GM21526 (cell line): ENCODE data around the gene ANKUB1.
A peak's percentile ranks its signal among the peaks of the same experiment; 100 is the strongest.
"Not testable (repeated sequence)": the region's sequence is repeated elsewhere in the genome, so short reads cannot be mapped to it uniquely, and the experiment has no call there.

ENCODE experiments used
- ATAC-seq: cut with Tn5 transposase; IDR thresholded peaks from one replicate; pipeline ENCODE4 v1.9.1; 2021; ENCODE audit warnings: moderate library complexity; ENCODE audit not compliant: unreplicated experiment, low FRiP score

ANKUB1 gene, protein sequence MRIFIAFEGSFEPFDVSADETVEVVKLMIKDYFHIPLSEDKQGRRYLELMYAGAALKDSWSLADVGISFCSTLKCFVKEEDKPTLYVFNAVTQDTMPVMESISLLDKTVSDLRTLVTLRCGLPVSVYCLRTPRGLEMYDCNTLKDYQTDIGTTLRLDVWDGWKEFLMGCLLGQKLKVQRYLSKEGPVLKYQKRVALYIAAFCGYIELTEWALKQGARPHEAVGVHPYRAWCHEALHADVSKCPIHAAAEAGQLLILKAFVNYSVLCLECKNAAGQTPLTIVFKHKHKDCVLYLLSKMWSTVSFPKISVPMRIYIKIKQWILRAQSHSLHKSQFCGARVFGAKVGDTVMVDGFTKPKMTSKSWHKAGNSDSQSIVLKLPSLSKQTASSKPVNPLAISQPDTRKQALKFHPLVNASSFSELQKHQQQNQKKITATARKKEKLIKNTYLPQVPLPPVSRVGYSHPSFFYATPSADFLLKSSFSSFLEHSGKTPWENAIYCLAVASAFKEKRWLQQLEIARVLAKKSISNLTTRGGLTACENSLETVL

DNA sequence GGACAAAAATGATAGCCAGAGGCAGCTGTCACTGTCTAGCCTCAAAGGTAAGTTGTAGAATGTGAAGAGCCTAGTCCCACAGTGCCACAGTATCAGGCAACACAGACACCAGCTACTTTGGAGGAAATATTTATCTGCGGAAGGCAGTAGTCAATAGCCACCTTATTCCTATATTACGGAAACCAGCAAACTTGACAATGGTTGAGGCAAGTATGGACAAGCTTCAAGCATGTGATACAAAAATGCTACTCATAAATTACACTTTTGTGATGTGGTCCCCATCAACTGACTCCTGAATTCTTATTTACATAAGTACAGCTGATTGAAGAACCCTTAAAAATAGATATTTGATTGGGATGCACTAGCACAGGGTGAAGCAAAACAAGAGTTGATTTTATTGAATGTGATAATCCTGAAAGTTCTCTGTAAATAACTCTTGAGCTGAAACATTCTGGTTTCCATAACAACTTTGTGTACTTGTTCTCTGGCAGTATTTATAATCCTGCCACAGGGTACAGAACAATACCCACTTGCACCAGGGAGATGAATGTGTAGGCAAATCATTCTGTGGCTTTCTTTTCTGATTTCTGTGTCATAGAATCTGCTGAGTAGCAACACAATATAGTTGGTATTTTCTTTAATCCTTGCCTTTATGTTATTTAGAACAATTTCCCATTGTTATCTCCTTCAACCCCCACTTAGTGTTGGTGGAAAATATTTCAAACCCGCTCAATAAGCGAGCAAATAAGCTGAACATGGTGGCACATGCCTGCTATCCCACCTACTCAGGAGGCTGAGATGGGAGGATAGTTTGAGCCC is at the start of gene ANKUB1:
ANKUB1 (minus strand) TSS at position 103 of the 819 bp plus-strand sequence. CDS start 188 bp downstream, outside the sequence.
- no peak for ATAC-seq

DNA sequence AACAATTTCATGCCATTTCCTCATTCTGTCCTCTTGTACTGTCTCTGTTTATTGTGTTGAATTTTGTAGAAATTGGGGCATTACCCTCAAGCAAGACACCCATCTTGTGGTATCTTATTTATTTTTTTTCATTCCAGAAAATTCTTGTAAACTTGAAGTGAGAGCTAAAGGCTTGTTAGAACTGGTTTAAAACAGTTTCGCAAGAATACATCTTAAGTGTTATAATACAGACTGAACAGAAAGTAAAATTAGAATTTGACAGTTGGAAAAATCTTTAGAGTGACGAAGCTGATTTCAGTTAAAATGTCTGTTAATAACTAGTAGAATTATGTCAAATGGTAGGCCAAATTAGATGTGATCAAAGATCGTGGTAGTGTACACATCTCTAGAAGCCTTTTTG is 47.5 kb upstream of the ANKUB1 start:
- no peak for ATAC-seq

DNA sequence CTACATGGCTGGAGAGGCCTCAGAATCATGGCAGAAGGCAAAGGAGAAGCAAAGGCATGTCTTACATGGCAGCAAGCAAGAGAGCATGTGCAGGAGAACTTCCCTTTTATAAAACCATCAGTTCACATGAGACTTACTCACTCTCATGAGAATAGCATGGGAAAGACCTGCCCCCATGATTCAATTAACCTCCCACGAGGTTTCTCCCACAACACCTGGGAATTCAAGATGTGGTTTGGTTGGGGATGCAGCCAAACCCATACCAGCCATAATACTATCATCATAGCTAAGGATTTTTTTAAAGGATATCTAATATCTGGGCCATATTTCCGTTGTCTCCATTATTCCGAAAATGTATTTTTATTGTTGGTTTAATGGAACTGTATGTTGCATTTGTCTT is 47.1 kb upstream of the ANKUB1 start:
- not testable (repeated sequence) for ATAC-seq

DNA sequence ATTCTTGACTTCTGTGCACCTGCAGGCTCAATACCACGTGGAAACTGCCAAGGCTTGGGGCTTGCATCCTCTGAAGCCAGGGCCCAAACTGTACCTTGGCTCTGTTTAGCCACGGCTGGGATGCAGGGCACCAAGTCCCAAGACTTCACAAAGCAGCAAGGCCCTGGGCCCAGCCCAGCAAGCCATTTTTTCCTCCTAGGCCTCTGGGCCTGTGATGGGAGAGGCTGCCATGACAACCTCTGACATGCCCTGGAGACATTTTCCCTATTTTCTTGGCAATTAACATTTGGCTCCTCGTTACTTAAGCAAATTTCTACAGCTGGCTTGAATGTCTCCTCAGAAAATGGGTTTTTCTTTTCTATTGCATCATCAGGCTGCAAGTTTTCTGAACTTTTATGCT is 46.1 kb upstream of the ANKUB1 start:
- not testable (repeated sequence) for ATAC-seq

DNA sequence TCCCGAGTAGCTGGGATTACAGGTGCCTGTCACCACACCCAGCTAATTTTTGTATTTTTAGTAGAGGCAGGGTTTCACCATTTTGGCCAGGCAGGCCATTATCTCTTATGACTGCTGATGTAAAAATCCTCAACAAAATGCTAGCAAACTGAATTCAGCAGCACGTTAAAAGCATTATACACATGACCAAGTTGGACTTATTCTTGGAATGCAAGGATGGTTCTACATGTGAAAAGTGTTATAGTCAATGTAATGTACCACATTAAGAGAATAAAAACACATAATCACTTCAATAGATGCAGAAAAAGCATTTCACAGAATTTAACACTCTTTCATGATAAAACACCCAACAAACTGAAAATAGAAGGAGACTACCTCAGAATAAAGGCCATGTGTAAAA is 40.9 kb upstream of the ANKUB1 start:
- no peak for ATAC-seq

DNA sequence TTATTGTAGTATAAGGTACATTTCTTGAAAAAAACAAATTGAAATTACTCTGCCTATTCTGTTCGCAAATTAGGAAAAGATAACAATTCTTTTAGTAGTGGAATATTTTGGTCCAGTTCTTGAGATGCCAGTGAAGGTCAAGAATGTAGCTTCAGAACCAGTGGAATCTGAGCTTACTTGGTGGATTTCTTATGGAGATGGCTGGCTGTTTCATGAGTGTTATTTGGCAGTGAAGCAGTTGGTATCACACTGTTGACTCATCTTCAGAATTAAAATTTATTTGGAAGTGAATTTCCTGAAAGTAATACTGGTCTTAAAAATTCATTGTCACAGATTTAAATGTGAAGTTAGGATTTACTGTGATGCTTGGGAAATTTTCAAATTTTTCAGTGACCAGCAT is 39.7 kb upstream of the ANKUB1 start:
- ATAC-seq, result no peak

DNA sequence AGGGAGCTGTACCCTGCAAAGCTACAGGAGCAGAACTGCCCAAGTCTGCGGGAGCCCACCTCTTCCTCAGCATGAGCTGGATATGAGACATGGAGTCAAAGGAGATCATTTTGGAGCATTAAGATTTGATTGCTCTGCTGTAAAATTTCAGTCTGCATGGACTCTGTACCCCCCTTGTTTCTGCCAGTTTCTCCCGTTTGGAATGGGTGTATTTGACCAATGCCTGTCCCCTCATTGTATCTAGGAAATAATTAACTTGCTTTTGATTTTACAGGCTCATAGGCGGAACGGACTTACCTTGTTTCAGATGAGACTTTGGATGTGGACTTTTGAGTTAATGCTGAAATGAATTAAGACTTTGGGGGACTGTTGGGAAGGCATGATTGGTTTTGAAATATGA is 39.0 kb upstream of the ANKUB1 start:
- ATAC-seq, result no peak

DNA sequence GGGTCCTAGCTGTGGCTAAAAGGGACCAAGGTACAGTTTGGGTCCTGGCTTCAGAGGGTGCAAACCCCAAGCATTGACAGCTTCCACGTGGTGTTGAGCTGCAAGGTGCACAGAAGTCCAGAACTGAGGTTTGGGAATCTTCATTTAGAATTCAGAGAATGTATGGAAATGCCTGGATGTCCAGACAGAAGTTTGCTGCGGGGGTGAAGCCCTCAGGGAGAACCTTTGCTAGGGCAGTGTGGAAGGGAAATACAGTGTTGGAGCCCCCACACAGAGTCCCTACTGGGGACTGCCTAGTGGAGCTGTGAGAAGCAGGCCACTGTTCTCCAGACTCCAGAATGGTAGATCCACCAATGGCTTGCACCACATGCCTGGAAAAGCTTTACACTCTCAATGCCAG is 38.5 kb upstream of the ANKUB1 start:
- no peak for ATAC-seq

DNA sequence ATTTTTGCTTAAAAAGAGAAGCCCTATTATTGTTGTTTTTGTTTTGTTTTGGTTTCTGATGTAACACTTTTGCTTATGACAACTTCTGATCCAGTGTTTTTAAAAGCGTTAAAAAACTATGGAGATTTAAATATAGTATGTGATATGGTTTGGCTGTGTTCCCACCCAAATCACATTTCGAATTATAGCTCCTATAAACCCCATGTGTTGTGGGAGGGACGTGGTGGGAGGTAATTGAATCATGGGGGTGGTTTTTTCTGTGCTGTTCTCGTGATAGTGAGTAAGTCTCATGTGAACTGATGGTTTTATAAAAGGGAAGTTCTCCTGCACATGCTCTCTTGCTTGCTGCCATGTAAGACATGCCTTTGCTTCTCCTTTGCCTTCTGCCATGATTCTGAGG is 37.3 kb upstream of the ANKUB1 start:
- not testable (repeated sequence) for ATAC-seq

DNA sequence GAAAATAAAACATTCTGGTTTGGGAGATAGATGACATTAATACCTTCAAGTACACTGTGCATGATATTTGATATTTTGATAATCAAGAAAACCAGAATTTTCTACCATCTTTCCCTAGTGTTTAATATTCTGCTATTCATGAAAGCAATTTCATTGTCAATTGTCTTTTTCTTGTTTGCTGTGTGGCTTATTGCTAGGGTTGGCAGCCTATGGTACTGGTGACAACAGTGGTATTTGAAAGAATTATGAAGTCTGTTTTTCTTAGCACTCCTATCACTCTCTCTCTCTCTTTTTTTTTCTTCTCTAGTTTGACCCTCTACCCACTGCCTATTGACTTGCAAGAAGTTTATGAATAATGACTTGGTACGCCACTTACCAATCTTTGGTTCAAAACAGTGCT is 36.0 kb upstream of the ANKUB1 start:
- ATAC-seq, result no peak

DNA sequence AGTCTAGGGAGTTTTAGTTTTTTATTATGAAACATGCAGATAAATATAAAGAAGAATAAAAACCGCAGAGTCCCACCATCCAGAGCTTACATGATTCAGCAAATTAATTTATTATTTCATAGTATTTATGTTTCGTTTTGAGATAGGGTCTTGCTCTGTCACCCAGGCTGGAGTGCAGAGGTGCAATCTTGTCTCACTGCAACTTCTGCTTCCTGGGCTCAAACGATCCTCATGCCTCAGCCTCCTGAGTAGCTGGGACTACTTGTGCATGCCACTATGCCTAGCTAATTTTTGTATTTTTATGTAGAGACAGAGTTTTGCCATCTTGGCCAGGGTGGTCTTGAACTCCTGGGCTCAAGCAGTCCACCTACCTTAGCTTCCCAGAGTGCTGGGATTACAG is 34.3 kb upstream of the ANKUB1 start:
- no peak for ATAC-seq

DNA sequence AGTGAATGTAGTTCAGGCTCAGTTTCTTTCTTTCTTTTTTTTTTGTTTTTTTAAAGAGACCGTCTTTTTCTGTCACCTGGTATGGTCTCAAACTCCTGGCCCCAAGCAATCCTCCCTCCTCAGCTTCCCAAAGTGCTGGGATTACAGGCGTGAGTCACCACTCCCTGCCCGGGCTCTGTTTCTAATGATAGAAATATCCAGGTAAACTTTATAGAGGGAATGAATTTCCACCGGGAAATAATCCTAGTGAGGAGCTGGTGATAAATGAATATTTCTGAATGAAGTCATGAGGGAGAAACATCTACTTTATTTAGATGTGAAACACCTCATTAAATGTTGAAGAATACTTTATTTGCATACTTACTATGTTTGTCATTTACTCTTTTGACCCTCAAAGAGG is 27.8 kb upstream of the ANKUB1 start:
- no peak for ATAC-seq

DNA sequence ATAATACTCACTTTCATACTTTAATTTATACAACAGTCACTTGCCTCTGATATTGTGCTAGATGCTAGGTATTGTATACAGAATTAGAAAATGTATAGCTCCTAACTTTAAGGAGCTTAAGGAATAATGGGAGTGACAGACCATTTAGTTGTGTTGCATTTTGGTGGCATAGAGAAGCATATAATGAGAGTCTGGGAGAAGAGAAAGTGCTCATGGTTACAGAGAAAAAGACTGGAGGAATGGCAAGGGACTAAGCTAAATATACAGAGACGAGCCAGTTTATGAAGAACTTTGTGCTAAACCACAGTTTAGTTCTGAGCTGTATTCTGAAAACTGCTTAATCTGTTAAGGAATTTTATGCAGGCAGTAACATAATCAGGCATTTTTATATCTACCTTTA is 27.1 kb upstream of the ANKUB1 start:
- ATAC-seq, result no peak

DNA sequence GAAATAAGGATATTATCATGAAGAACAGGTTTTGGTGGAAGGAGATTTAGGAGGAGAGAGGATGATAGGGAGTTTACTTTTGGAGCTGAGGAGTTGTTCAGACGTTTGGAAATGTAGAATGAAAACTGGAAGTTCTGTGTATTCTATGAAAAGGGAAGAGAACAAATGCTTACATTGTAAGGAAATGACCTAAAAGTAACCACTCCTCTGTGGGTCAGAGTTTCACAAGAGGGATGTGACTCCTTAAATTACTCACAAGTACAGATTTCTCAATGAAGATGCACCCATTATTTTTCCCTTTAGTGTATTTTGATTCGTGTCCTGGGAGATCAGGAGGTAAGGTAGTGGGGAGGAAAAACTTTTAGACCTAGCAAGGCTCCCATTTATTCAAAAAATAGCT is 24.6 kb upstream of the ANKUB1 start:
- no peak for ATAC-seq

DNA sequence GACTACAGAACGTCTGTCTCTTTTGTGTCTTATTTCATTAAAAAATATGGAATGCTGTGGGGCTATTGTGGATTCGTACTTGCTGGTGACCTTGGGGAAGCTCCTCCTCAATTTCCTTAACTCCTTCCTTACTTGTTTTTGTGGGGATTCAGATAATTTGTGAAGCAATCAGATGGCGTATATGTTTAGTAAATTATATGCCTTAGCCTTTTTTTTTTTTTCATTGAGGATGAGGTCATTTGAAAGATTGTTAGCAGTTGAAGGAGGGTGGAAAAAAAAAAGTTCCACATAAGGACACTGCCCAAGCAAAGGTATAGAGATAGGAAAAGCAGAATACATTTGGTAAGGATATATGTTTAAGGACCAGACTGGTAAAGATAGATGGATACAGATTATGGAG is 24.0 kb upstream of the ANKUB1 start:
- ATAC-seq, result no peak

DNA sequence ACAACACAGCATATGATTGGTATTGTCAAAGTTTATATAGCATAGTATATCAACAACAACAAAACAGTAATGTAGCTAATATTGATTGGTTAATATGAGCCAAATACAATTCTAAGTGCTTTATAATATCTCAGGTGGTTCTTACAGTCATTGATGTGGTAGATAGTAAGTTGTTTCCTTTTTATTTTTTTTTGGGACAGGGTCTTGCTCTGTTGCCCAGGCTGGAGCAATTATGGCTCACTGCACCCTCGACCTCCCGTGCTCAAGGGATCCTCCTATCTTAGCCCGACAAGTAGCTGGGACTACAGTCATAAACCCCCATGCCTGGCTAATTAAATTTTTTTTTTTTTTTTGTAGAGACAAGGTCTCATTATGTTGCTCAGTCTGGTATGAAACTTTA is 23.4 kb upstream of the ANKUB1 start:
- no peak for ATAC-seq

DNA sequence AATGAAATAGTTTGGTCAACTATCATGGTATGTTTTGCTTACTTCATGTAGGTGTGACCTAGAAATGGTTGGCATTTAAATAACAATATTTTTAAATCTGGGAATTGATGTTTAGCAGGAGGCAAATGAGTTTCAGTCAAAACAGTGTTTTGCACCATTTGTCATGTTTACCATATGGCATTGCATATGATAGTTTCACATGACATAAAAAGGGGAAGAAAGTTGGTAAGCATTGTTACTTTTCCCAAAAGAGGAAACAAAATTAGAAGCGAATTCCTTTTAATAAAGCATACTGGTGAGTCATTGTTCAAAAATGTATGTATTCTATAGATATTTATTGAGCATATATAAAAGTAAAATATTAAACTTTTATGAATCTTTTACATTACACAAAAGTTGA is 23.0 kb upstream of the ANKUB1 start:
- ATAC-seq, result no peak

DNA sequence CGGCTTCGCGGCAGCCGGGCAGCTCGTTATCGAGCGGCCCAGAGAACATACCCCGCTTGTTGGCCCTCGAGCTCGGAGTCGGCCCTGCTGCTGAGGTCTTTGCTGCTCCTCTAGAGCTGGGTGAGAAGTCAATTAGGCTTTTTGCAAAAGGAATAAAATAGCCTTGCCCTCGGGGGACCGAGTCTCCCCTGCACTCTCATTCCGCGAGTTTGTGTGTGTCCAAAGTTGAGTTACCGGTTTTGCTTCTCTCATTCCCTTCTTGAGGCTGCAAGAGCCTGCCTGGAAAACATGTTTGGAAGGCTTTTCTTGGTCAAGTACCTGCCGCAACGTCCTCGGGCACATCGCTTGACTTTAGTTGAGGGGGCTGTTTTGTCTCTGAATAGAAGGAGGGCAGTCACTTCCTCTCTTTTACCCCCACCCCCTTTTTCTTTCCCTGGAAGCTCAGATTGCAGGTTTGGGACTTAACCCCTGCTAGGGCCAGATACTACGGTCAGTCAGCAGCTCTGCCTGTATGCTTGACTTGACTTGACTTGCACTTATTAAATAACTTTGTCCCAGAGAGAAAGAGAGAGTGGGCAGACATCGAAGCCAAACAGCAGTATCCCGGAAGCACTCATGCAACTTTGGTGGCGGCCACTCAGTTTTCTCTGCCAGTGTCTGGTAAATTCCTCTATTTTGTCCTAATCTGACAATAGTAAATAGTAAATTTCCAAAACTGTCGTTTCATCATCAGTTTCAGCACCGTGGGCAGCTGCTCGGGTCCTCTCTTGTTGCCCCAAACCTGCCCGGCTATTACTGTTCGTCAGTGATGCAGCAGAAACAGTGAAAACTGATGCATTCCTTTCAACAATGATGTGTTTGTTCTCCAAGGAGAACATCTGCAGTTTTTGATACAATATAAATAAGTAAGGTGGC is 21.3 kb upstream of the ANKUB1 start:
- peak; percentile 26 for ATAC-seq

DNA sequence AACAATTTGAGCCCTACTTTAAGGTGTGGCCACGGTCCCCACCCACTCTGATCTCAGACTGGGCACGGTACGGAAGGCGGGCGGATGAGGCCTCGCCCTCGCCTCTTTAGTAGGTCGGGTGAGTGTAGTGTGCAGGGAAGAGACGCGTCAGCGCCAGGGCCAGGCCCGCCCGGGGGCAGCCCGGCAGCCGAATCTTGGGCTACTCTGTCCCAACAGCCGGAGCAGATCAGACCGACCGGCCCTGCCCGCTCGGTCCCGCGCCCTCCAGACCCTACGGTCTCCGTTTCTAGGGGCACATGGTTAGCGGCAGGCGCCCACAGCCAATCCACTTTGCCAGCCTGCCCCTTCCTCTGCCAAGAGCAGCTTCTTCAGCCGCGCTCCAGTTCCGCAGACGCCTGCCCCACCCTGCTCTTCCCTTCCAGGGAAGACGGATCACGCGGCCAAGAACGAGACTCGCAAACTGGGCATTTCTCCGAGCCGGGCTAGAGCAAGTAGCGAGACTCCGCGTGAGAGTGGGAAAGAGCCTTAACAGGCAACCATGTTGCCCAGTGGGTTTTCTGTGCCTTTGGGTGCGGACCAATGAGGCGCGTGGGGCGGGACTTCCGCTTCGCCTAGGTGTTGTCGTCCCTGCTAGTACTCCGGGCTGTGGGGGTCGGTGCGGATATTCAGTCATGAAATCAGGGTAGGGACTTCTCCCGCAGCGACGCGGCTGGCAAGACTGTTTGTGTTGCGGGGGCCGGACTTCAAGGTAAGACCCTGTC is 20.4 kb upstream of the ANKUB1 start, which contains the start of gene RNF13:
RNF13 (plus strand) TSS at position 610 of the 761 bp plus-strand sequence. CDS start 32,812 bp downstream, outside the sequence.
- ATAC-seq, result peak; percentile 92

DNA sequence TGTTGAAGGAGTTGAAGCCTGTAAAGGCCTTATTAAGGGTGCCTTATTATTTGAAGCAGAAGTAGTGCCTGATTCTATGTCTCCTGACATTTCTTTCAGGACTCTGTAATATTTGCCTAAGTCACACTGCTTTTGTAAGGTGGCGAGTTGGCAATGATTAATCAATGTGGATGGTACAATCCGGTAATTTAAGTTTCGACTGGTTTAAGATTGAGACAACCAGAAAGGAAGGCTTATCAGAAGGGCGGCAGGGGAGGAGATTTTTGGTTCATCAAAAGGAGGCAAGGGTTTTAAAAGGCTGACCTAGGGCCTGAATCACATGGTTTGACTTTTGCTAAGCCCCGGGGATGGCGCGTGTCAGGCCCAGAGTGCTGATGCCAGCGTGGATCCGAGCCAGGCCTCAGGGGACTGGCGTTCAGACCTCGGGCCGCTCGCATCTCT is 19.8 kb upstream of the ANKUB1 start:
- ATAC-seq, result no peak
